Astrocyte (in vitro differentiated cells and primary cell): ENCODE results near the gene MCUB. TPM values are rescaled to one million over a fixed set of nuclear protein-coding genes. Genes with fewer than 3 reads are reported as not detected.
A peak's percentile ranks its signal among the peaks of the same experiment; 100 is the strongest.

Experiments
- DNase-seq: peaks from one replicate; pipeline ENCODE4 v3.0.0-alpha.2; 2010; ENCODE audit warnings: low read depth
- FAIRE-seq: peaks from 2 replicates; lab custom pipeline; 2011; peaks lifted over from hg19 to GRCh38; lab: Jason Lieb, UNC
- H2AFZ ChIP-seq: 2 replicates; pipeline ENCODE4 v1.6.0; 2012; ENCODE audit warnings: low read depth, low read length, inconsistent platforms
- H3K27ac ChIP-seq: 2 replicates; pipeline ENCODE4 v1.5.1; 2011; ENCODE audit warnings: low read depth, low read length, inconsistent platforms
- H3K27me3 ChIP-seq: 2 replicates; pipeline ENCODE4 v1.6.0; 2011; ENCODE audit warnings: low read length, inconsistent platforms; ENCODE audit not compliant: insufficient read depth
- H3K36me3 ChIP-seq: 2 replicates; pipeline ENCODE4 v1.5.1; 2011; ENCODE audit warnings: low read length, inconsistent platforms; ENCODE audit not compliant: insufficient read depth
- H3K4me1 ChIP-seq: 2 replicates; pipeline ENCODE4 v1.5.1; 2011; ENCODE audit warnings: low read length, inconsistent platforms; ENCODE audit not compliant: insufficient read depth
- H3K4me2 ChIP-seq: 2 replicates; pipeline ENCODE4 v1.6.0; 2012; ENCODE audit warnings: low read length, inconsistent platforms
- H3K4me3 ChIP-seq: 2 replicates; pipeline ENCODE4 v1.5.1; 2011; ENCODE audit warnings: low read depth, mild to moderate bottlenecking, low read length, inconsistent platforms; ENCODE audit not compliant: insufficient read depth
- H3K79me2 ChIP-seq: 2 replicates; pipeline ENCODE4 v1.6.0; 2012; ENCODE audit warnings: mild to moderate bottlenecking, low read length, inconsistent platforms; ENCODE audit not compliant: insufficient read depth
- H3K9ac ChIP-seq: 2 replicates; pipeline ENCODE4 v1.6.0; 2012; ENCODE audit warnings: mild to moderate bottlenecking, low read length, inconsistent platforms
- H3K9me3 ChIP-seq: 2 replicates; pipeline ENCODE4 v1.5.1; 2012; ENCODE audit warnings: low read depth, mild to moderate bottlenecking, low read length, inconsistent platforms; ENCODE audit not compliant: insufficient read depth
- H4K20me1 ChIP-seq: 2 replicates; pipeline ENCODE4 v1.6.0; 2012; ENCODE audit warnings: low read length, inconsistent platforms; ENCODE audit not compliant: insufficient read depth
- H3K27ac Mint-ChIP-seq: one replicate; pipeline ENCODE4 v1.8.0; 2021; ENCODE audit warnings: mild to moderate bottlenecking, mixed read lengths; ENCODE audit not compliant: unreplicated experiment
- H3K27me3 Mint-ChIP-seq: one replicate; pipeline ENCODE4 v1.8.0; 2021; ENCODE audit warnings: low read depth, mixed read lengths; ENCODE audit not compliant: unreplicated experiment
- H3K36me3 Mint-ChIP-seq: one replicate; pipeline ENCODE4 v1.8.0; 2021; ENCODE audit warnings: low read depth, mixed read lengths; ENCODE audit not compliant: unreplicated experiment
- H3K4me1 Mint-ChIP-seq: one replicate; pipeline ENCODE4 v1.8.0; 2021; ENCODE audit warnings: low read depth, mixed read lengths; ENCODE audit not compliant: unreplicated experiment
- H3K4me3 Mint-ChIP-seq: one replicate; pipeline ENCODE4 v1.8.0; 2021; ENCODE audit warnings: mild to moderate bottlenecking, moderate library complexity, mixed read lengths; ENCODE audit not compliant: unreplicated experiment
- H3K9me3 Mint-ChIP-seq: one replicate; pipeline ENCODE4 v1.8.0; 2021; ENCODE audit warnings: mild to moderate bottlenecking, mixed read lengths; ENCODE audit not compliant: unreplicated experiment
- CTCF ChIP-seq: IDR thresholded peaks from 2 replicates; pipeline ENCODE4 v1.5.1; 2011; ENCODE audit warnings: low read depth, mild to moderate bottlenecking, inconsistent platforms, low read length, moderate library complexity; ENCODE audit not compliant: insufficient read depth
- EZH2 ChIP-seq: IDR thresholded peaks from 2 replicates; pipeline ENCODE4 v1.6.1; 2012; ENCODE audit warnings: mild to moderate bottlenecking, low read length, inconsistent platforms; ENCODE audit not compliant: insufficient read depth
- total RNA-seq: library from RNA; stranded (reverse); gene quantifications from 2 replicates; pipeline ENCODE4 v1.2.1, GENCODE V29; 2021

Gene MCUB
- total RNA-seq, 1 donor from 2014 or later = 12.6 TPM

- Histone ChIP-seq H3K4me1 (peaks cover 6% of the 10 kb centered on the region), H3K27me3 (no peaks in the 10 kb centered on the region), H3K36me3 (no peaks in the 10 kb centered on the region), H3K79me2 (peaks cover 4% of the 10 kb centered on the region), H3K27ac (no peak overlapping the region), H2AFZ (no peak overlapping the region), H3K4me3 (no peak overlapping the region), H4K20me1 (no peaks in the 10 kb centered on the region), H3K9ac (no peak overlapping the region), H3K4me2 (no peak overlapping the region), H3K9me3 (no peaks in the 10 kb centered on the region)
- Mint-ChIP-seq H3K9me3 (no peaks in the 10 kb centered on the region), H3K4me1 (peaks cover 8% of the 10 kb centered on the region), H3K36me3 (no peaks in the 10 kb centered on the region), H3K27ac (no peak overlapping the region), H3K4me3 (no peak overlapping the region), H3K27me3 (no peaks in the 10 kb centered on the region)
- DNase-seq = no peak
- TF ChIP-seq EZH2 = no peak
- TF ChIP-seq CTCF = no peak
- peak; percentile 17 for FAIRE-seq
Observed at GRCh38 chr4:109562457-109563239, 2.6 kb downstream of the MCUB start.

- Histone ChIP-seq H3K27me3 (no peaks in the 10 kb centered on the region), H3K9me3 (no peaks in the 10 kb centered on the region), H3K36me3 (no peaks in the 10 kb centered on the region), H4K20me1 (no peaks in the 10 kb centered on the region), H3K79me2 (no peaks in the 10 kb centered on the region), H3K4me1 (no peaks in the 10 kb centered on the region), H3K4me2 (no peak overlapping the region), H2AFZ (no peak overlapping the region), H3K9ac (no peak overlapping the region), H3K27ac (no peak overlapping the region), H3K4me3 (no peak overlapping the region)
- no peaks in the 10 kb centered on the region for H3K27me3 Mint-ChIP-seq
- no peaks in the 10 kb centered on the region for H3K4me1 Mint-ChIP-seq
- H3K27ac Mint-ChIP-seq = no peak overlapping the region
- TF ChIP-seq CTCF (no peak), EZH2 (no peak)
- H3K36me3 Mint-ChIP-seq = no peaks in the 10 kb centered on the region
- H3K4me3 Mint-ChIP-seq = no peak overlapping the region
- H3K9me3 Mint-ChIP-seq = peaks cover 2% of the 10 kb centered on the region
- DNase-seq = no peak
- FAIRE-seq = no peak
Observed at GRCh38 chr4:109571494-109571893, 11.4 kb downstream of the MCUB start.

- H3K4me1 Mint-ChIP-seq = no peaks in the 10 kb centered on the region
- no peaks in the 10 kb centered on the region for H3K9me3 ChIP-seq
- no peak overlapping the region for H2AFZ ChIP-seq
- H3K36me3 Mint-ChIP-seq = no peaks in the 10 kb centered on the region
- H3K4me3 ChIP-seq = no peak overlapping the region
- H3K27ac ChIP-seq = no peak overlapping the region
- DNase-seq = no peak
- H3K4me1 ChIP-seq = no peaks in the 10 kb centered on the region
- no peak overlapping the region for H3K4me2 ChIP-seq
- TF ChIP-seq EZH2 (no peak), CTCF (no peak)
- H4K20me1 ChIP-seq = no peaks in the 10 kb centered on the region
- H3K9me3 Mint-ChIP-seq = peaks cover 2% of the 10 kb centered on the region
- no peak overlapping the region for H3K4me3 Mint-ChIP-seq
- no peak overlapping the region for H3K9ac ChIP-seq
- no peaks in the 10 kb centered on the region for H3K36me3 ChIP-seq
- no peak for FAIRE-seq
- H3K27me3 Mint-ChIP-seq = no peaks in the 10 kb centered on the region
- no peaks in the 10 kb centered on the region for H3K79me2 ChIP-seq
- no peaks in the 10 kb centered on the region for H3K27me3 ChIP-seq
- H3K27ac Mint-ChIP-seq = no peak overlapping the region
Observed at GRCh38 chr4:109572154-109572553, 12.1 kb downstream of the MCUB start.
